Endodermal cell (in vitro differentiated cells): ENCODE data around the gene STX8. TPM values are rescaled to one million over a fixed set of nuclear protein-coding genes. Genes with fewer than 3 reads are reported as not detected.
A peak's percentile ranks its signal among the peaks of the same experiment; 100 is the strongest.

Experiments used
- DNase-seq: peaks from one replicate; pipeline ENCODE4 v3.0.0-alpha.2; 2017
- H3K27ac ChIP-seq: 2 replicates; pipeline ENCODE4 v1.5.1; 2013; ENCODE audit warnings: mild to moderate bottlenecking, low read depth, low read length, moderate library complexity
- H3K27me3 ChIP-seq: 2 replicates; pipeline ENCODE4 v1.6.1; 2013; ENCODE audit warnings: mild to moderate bottlenecking, low read length, moderate library complexity; ENCODE audit not compliant: insufficient read depth, control insufficient read depth, poor library complexity, severe bottlenecking
- H3K36me3 ChIP-seq: 2 replicates; pipeline ENCODE4 v1.7.0; 2013; ENCODE audit warnings: mild to moderate bottlenecking, low read length, moderate library complexity; ENCODE audit not compliant: control insufficient read depth, insufficient read depth
- H3K4me1 ChIP-seq: one replicate; pipeline ENCODE4 v1.7.0; 2013; ENCODE audit warnings: low read length; ENCODE audit not compliant: control insufficient read depth, insufficient read depth
- H3K4me3 ChIP-seq: 2 replicates; pipeline ENCODE4 v1.5.1; 2013; ENCODE audit warnings: mild to moderate bottlenecking, low read length, moderate library complexity
- H3K9ac ChIP-seq: 2 replicates; pipeline ENCODE4 v1.6.1; 2013; ENCODE audit warnings: mild to moderate bottlenecking, low read length, moderate library complexity; ENCODE audit not compliant: poor library complexity, severe bottlenecking; ENCODE audit errors: extremely low read depth
- H3K9me3 ChIP-seq: 2 replicates; pipeline ENCODE4 v1.6.1; 2013; ENCODE audit warnings: mild to moderate bottlenecking, low read length, moderate library complexity; ENCODE audit not compliant: control insufficient read depth
- H3K27ac Mint-ChIP-seq: 2 replicates; pipeline ENCODE4 v1.8.0; 2020; ENCODE audit warnings: mixed read lengths
- H3K27me3 Mint-ChIP-seq: 2 replicates; pipeline ENCODE4 v1.8.0; 2021; ENCODE audit warnings: mild to moderate bottlenecking, mixed read lengths; ENCODE audit not compliant: insufficient read depth
- H3K36me3 Mint-ChIP-seq: 2 replicates; pipeline ENCODE4 v1.8.0; 2020; ENCODE audit warnings: low read depth, mixed read lengths
- H3K4me1 Mint-ChIP-seq: 2 replicates; pipeline ENCODE4 v1.8.0; 2020; ENCODE audit warnings: mixed read lengths
- H3K4me3 Mint-ChIP-seq: 2 replicates; pipeline ENCODE4 v1.8.0; 2020; ENCODE audit warnings: mild to moderate bottlenecking, moderate library complexity, mixed read lengths
- H3K9me3 Mint-ChIP-seq: 2 replicates; pipeline ENCODE4 v1.8.0; 2020; ENCODE audit warnings: mild to moderate bottlenecking, mixed read lengths
- CTCF ChIP-seq: fragments of 200-600 bp; sonication (generic); conservative IDR thresholded peaks from 2 replicates; pipeline ENCODE4 v1.5.0; 2021; ENCODE audit warnings: antibody characterized with exemption, mild to moderate bottlenecking
- WGBS, 2 experiments: methylation state at CpG; one replicate each; pipeline versions ENCODE4 v1.1.5 to v1.1.7; 2013; ENCODE audit warnings: missing lambda C conversion rate in 2 of 2, mixed read lengths in 1 of 2; ENCODE audit not compliant: insufficient coverage in 1 of 2, insufficient read length in 1 of 2; 5-methylcytosine and 5-hydroxymethylcytosine counted together
- total RNA-seq, 2 donors: library from RNA; stranded (reverse); fragmentation: NEBNext Ultra II Directional in 1 of 2; extraction: Animal tissue kit (Norgen Biotek cat#: 25700) in 1 of 2; gene quantifications; 2 replicates in 1 of 2; 3 replicates in 1 of 2; pipeline ENCODE4 v1.2.1, GENCODE V29; 2021

The STX8 gene
- total RNA-seq, 2 donors from 2014 or later = 82.5 to 98.2 TPM

- Mint-ChIP-seq H3K27ac (no peak overlapping the region), H3K9me3 (peaks cover 19% of the 10 kb centered on the region), H3K36me3 (peaks cover 15% of the 10 kb centered on the region), H3K4me1 (peaks cover 8% of the 10 kb centered on the region), H3K27me3 (peaks cover 3% of the 10 kb centered on the region), H3K4me3 (no peak overlapping the region)
- no peaks in the 10 kb centered on the region for H3K36me3 ChIP-seq
- WGBS, 2 experiments = 83% methylated on average over 2 of the region's 2 CpGs; no CpG with 5 or more reads in 1 of the 2 experiments
- H3K9me3 ChIP-seq = peaks cover 31% of the 10 kb centered on the region
- peaks cover 1% of the 10 kb centered on the region for H3K27me3 ChIP-seq
- no peak for DNase-seq
- H3K4me1 ChIP-seq = no peaks in the 10 kb centered on the region
- no peak for TF ChIP-seq CTCF
- no peak overlapping the region for H3K4me3 ChIP-seq
- H3K9ac ChIP-seq = no peak overlapping the region
- H3K27ac ChIP-seq = no peak overlapping the region
These were observed 238.8 kb downstream of the STX8 start for GRCh38 chr17:9336817-9337216.

DNA sequence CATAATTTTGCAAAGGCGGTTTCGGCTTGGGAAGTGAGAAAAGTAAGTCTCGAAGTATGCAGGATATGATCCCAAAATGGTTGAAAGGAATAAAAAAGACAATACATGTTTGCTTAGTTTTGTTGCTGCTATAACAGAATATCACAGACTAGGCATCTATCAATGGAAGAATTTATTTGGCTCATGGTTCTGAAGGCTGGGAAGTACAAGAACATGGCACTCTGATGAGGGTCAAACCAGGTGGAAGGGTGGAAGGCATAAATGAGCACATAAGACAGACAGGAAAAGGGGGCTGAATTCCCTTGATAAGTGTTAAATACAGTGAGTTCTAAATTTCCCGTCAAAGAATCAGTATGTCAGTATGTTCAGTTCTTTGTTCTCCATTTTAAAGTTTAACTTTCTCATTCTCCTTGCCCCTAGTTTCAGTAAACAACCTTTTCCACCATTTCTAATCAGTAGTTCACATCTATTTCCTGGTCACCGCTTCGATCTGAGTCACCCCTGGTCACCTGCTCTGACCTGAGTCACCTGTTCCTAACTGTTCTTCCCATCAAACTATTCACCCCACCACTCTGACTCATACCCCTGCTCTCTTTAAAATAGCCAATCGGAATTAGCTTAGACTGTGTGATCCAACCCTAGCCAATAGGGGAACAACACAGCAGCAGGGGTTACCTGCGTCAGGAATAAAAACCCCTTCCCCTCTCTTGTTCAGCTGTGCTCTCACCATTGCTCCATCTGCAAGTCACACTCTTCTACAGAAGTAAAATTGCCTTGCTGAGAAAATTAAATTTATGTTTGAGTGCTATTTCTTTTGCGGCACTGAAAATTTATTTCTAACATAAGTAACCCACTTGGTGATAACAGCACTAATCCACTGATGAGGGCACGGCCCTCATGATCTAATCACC, 240.8 kb downstream of the STX8 start:
- Mint-ChIP-seq H3K36me3 (peaks cover 15% of the 10 kb centered on the region), H3K4me1 (peaks cover 27% of the 10 kb centered on the region), H3K4me3 (no peak overlapping the region), H3K27ac (no peak overlapping the region), H3K9me3 (peaks cover 19% of the 10 kb centered on the region), H3K27me3 (peaks cover 5% of the 10 kb centered on the region)
- H3K9me3 ChIP-seq = peaks cover 31% of the 10 kb centered on the region
- no peak overlapping the region for H3K27ac ChIP-seq
- no peaks in the 10 kb centered on the region for H3K4me1 ChIP-seq
- H3K27me3 ChIP-seq = no peaks in the 10 kb centered on the region
- no peak overlapping the region for H3K9ac ChIP-seq
- WGBS, 2 experiments = 91 to 93% methylated on average over 10 of the region's 10 CpGs
- peak; percentile 54 for DNase-seq
- H3K4me3 ChIP-seq = peak overlapping the region; percentile 21
- TF ChIP-seq CTCF = no peak
- H3K36me3 ChIP-seq = no peaks in the 10 kb centered on the region

- Histone ChIP-seq H3K36me3 (no peaks in the 10 kb centered on the region), H3K4me1 (no peaks in the 10 kb centered on the region), H3K4me3 (no peak overlapping the region), H3K27me3 (no peaks in the 10 kb centered on the region), H3K9ac (no peak overlapping the region), H3K9me3 (peaks cover 31% of the 10 kb centered on the region), H3K27ac (peak overlapping the region; percentile 95)
- H3K4me3 Mint-ChIP-seq = no peak overlapping the region
- H3K36me3 Mint-ChIP-seq = peaks cover 15% of the 10 kb centered on the region
- peak; percentile 22 for DNase-seq
- H3K27ac Mint-ChIP-seq = no peak overlapping the region
- H3K4me1 Mint-ChIP-seq = peaks cover 33% of the 10 kb centered on the region
- H3K9me3 Mint-ChIP-seq = peaks cover 19% of the 10 kb centered on the region
- no peak for TF ChIP-seq CTCF
- 90 to 96% methylated on average over 4 to 6 of the region's 6 CpGs for WGBS, 2 experiments
- peaks cover 22% of the 10 kb centered on the region for H3K27me3 Mint-ChIP-seq
These were observed 243.5 kb downstream of the STX8 start for GRCh38 chr17:9332132-9332494.
